ENCODE measurements around the gene CA10. TPM values are rescaled to one million over a fixed set of nuclear protein-coding genes. Genes with fewer than 3 reads are reported as not detected.

CA10 gene
- total RNA-seq, 1 donor: not detected

GRCh38 chr17:51797150-51797549 is 361.4 kb downstream of the CA10 start:
- no peak for DNase-seq (ENCODE audit: low read depth)
- TF ChIP-seq CTCF (IDR thresholded peaks at IDR 0.05; ENCODE audit: insufficient read depth, low read depth, low read length): no peak
- no peak overlapping the region for H3K4me3 ChIP-seq (ENCODE audit: low read depth, low read length)

GRCh38 chr17:51796026-51796425 is 362.5 kb downstream of the CA10 start:
- no peak for DNase-seq (ENCODE audit: low read depth)
- H3K4me3 ChIP-seq (ENCODE audit: low read depth, low read length): no peak overlapping the region
- no peak for TF ChIP-seq CTCF (IDR thresholded peaks at IDR 0.05; ENCODE audit: insufficient read depth, low read depth, low read length)

- no peak overlapping the region for H3K4me3 ChIP-seq (ENCODE audit: low read depth, low read length)
- no peak for TF ChIP-seq CTCF (IDR thresholded peaks at IDR 0.05; ENCODE audit: insufficient read depth, low read depth, low read length)
- no peak for DNase-seq (ENCODE audit: low read depth)
These were observed 363.1 kb downstream of the CA10 start for GRCh38 chr17:51795401-51795800.

GRCh38 chr17:51794466-51794865 is 364.0 kb downstream of the CA10 start:
- no peak for DNase-seq (ENCODE audit: low read depth)
- H3K4me3 ChIP-seq (ENCODE audit: low read depth, low read length): no peak overlapping the region
- no peak for TF ChIP-seq CTCF (IDR thresholded peaks at IDR 0.05; ENCODE audit: insufficient read depth, low read depth, low read length)

- H3K4me3 ChIP-seq (ENCODE audit: low read depth, low read length): no peak overlapping the region
- TF ChIP-seq CTCF (IDR thresholded peaks at IDR 0.05; ENCODE audit: insufficient read depth, low read depth, low read length): no peak
- DNase-seq (ENCODE audit: low read depth): no peak
These were observed 364.8 kb downstream of the CA10 start for GRCh38 chr17:51793686-51794085.

GRCh38 chr17:51778842-51779241 is 379.7 kb downstream of the CA10 start:
- DNase-seq (ENCODE audit: low read depth): no peak
- TF ChIP-seq CTCF (IDR thresholded peaks at IDR 0.05; ENCODE audit: insufficient read depth, low read depth, low read length): no peak
- no peak overlapping the region for H3K4me3 ChIP-seq (ENCODE audit: low read depth, low read length)

- no peak overlapping the region for H3K4me3 ChIP-seq (ENCODE audit: low read depth, low read length)
- TF ChIP-seq CTCF (IDR thresholded peaks at IDR 0.05; ENCODE audit: insufficient read depth, low read depth, low read length): no peak
- no peak for DNase-seq (ENCODE audit: low read depth)
These were observed 388.3 kb downstream of the CA10 start for GRCh38 chr17:51770027-51770759.
